Common myeloid progenitor, CD34-positive (primary cell): ENCODE data around the gene WDR83.

ENCODE experiments used
- CTCF ChIA-PET: fragments of 350-600 bp; sonication (Branson Sonifier 250); formaldehyde crosslinking; loops from one replicate; lab custom pipeline; 2021; ENCODE audit warnings: antibody characterized with exemption; lab: Charles Lee
- POLR2A ChIA-PET: fragments of 350-600 bp; sonication (Branson Sonifier 250); formaldehyde crosslinking; loops from one replicate; lab custom pipeline; 2021; ENCODE audit warnings: antibody characterized with exemption; lab: Charles Lee
- DNase-seq, 3 donors: peaks; one replicate each; pipeline versions ENCODE4 v3.0.0 to v3.0.0-alpha.2; 2013
- H3K27ac ChIP-seq, 2 experiments: 1 replicate in 1 of 2; 2 replicates in 1 of 2; pipeline ENCODE4 v1.7.0; 2013; ENCODE audit warnings: inconsistent platforms in 2 of 2, low read length in 2 of 2, mild to moderate bottlenecking in 2 of 2, low read depth in 1 of 2, moderate library complexity in 1 of 2; ENCODE audit not compliant: severe bottlenecking in 2 of 2, insufficient read depth in 1 of 2, poor library complexity in 1 of 2
- H3K27me3 ChIP-seq, 5 experiments: replicated peaks in 2 of 5; 1 replicate in 3 of 5; 2 replicates in 2 of 5; pipeline versions ENCODE4 v1.6.1 to v1.7.0; 2013; ENCODE audit warnings: low read length in 4 of 5, mild to moderate bottlenecking in 2 of 5, moderate library complexity in 2 of 5, inconsistent platforms in 1 of 5; ENCODE audit not compliant: insufficient read depth in 5 of 5, control insufficient read depth in 4 of 5
- H3K36me3 ChIP-seq, 4 experiments: 1 replicate in 2 of 4; 2 replicates in 2 of 4; pipeline versions ENCODE4 v1.6.1 to v1.7.0; 2013; ENCODE audit warnings: low read length in 3 of 4, control low read depth in 1 of 4, mild to moderate bottlenecking in 1 of 4; ENCODE audit not compliant: control insufficient read depth in 4 of 4, insufficient read depth in 4 of 4
- H3K4me1 ChIP-seq, 4 experiments: 1 replicate in 3 of 4; 2 replicates in 1 of 4; pipeline versions ENCODE4 v1.6.1 to v1.7.1; 2013; ENCODE audit warnings: low read length in 3 of 4, mild to moderate bottlenecking in 3 of 4, control low read depth in 1 of 4, inconsistent platforms in 1 of 4, moderate library complexity in 1 of 4; ENCODE audit not compliant: control insufficient read depth in 4 of 4, insufficient read depth in 4 of 4; ENCODE audit errors: control extremely low read depth in 1 of 4
- H3K4me3 ChIP-seq, 7 experiments: 1 replicate in 4 of 7; 2 replicates in 3 of 7; pipeline versions ENCODE4 v1.5.1 to v1.7.0; 2013; ENCODE audit warnings: mild to moderate bottlenecking in 7 of 7, low read length in 6 of 7, moderate library complexity in 6 of 7, inconsistent platforms in 2 of 7, low read depth in 2 of 7, control low read depth in 1 of 7; ENCODE audit not compliant: insufficient read depth in 4 of 7, control insufficient read depth in 1 of 7; ENCODE audit errors: extremely low read depth in 1 of 7
- H3K9me3 ChIP-seq, 5 experiments: 1 replicate in 4 of 5; 2 replicates in 1 of 5; pipeline versions ENCODE4 v1.6.1 to v1.7.1; 2013; ENCODE audit warnings: low read length in 4 of 5, mild to moderate bottlenecking in 2 of 5, inconsistent platforms in 1 of 5, low read depth in 1 of 5, moderate library complexity in 1 of 5; ENCODE audit not compliant: control insufficient read depth in 4 of 5, insufficient read depth in 2 of 5; ENCODE audit errors: control extremely low read depth in 1 of 5
- WGBS: methylation state at CpG from one replicate; pipeline ENCODE4 v1.1.5; 2013; ENCODE audit not compliant: insufficient coverage; 5-methylcytosine and 5-hydroxymethylcytosine counted together

The WDR83 gene

DNA sequence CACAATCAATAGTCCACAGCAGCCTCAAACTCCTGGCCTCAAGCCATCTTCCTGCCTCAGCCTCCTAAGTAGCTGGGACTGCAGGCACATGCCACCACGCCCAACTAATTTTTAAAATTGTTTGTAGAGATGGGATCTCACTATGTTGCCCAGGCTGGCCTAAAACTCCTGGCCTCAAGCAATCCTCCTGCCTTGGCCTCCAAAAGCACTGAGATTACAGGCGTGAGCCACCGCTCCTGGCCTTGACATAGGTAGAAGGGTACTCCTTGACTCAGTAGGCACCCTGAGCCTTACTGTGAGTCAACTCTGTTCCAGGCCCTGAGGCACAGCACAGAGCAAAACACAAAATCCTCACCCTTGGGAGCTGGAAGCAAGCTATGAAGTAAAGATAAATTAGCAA is 49.3 kb downstream of the WDR83 start:
- peaks cover 0 to 9% (median 9%) of the 10 kb centered on the region in 4 experiments for H3K4me1 ChIP-seq
- H3K27me3 ChIP-seq = no peaks in the 10 kb centered on the region
- no peak overlapping the region for H3K27ac ChIP-seq
- no peak overlapping the region for H3K4me3 ChIP-seq
- DNase-seq = no peak
- ChIA-PET POLR2A (interaction anchor here (0.6 kb wide), 1 partner anchor 31 kb away, joined by 4 read pairs; no protein-coding TSS in a partner anchor), CTCF (interaction anchor here (0.6 to 43.3 kb wide), 7 partner anchors 8 to 133 kb away, joined by 3 to 776 read pairs (median 4); partner anchors contain the start of genes BEST2 and HOOK2)
- no peaks in the 10 kb centered on the region for H3K9me3 ChIP-seq
- 100% methylated on average over 2 of the region's 3 CpGs for whole genome bisulfite sequencing
- peaks cover 14 to 69% (median 49%) of the 10 kb centered on the region in 4 experiments for H3K36me3 ChIP-seq

DNA sequence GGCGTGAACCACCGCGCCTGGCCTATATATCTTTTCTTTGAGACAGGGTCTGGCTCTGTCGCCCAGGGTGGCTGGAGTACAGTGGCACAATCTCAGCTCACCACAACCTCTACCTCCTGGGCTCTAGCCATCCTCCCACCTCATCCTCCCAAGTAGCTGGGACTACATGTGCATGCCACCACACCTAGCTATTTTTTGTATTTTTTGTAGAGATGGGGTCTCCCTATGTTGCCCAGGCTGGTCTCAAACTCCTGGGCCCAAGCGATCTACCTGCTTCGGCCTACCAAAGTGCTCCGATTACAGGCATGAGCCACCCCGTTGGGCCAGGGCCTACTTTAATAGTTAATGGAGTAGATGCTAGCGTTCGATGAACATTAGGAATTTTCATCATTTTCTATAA is 53.7 kb downstream of the WDR83 start:
- Histone ChIP-seq H3K4me1 (peaks cover 12 to 35% (median 33%) of the 10 kb centered on the region in 4 experiments), H3K4me3 (peak overlapping the region in 6 of 7 experiments; percentile 68 to 95 (median 77)), H3K9me3 (no peaks in the 10 kb centered on the region), H3K36me3 (peaks cover 10 to 34% (median 25%) of the 10 kb centered on the region in 4 experiments), H3K27me3 (no peaks in the 10 kb centered on the region), H3K27ac (peak overlapping the region in 1 of 2 experiments; percentile 92)
- DNase-seq = no peak
- POLR2A ChIA-PET = interaction anchor here (2.1 kb wide), 1 partner anchor 73 kb away, joined by 7 read pairs; no protein-coding TSS in a partner anchor
- 100% methylated on average over 5 of the region's 10 CpGs for WGBS
- CTCF ChIA-PET = interaction anchor here (1.0 to 43.3 kb wide), 6 partner anchors 11 to 76 kb away, joined by 3 to 776 read pairs (median 6); partner anchors contain the start of genes BEST2 and HOOK2

DNA sequence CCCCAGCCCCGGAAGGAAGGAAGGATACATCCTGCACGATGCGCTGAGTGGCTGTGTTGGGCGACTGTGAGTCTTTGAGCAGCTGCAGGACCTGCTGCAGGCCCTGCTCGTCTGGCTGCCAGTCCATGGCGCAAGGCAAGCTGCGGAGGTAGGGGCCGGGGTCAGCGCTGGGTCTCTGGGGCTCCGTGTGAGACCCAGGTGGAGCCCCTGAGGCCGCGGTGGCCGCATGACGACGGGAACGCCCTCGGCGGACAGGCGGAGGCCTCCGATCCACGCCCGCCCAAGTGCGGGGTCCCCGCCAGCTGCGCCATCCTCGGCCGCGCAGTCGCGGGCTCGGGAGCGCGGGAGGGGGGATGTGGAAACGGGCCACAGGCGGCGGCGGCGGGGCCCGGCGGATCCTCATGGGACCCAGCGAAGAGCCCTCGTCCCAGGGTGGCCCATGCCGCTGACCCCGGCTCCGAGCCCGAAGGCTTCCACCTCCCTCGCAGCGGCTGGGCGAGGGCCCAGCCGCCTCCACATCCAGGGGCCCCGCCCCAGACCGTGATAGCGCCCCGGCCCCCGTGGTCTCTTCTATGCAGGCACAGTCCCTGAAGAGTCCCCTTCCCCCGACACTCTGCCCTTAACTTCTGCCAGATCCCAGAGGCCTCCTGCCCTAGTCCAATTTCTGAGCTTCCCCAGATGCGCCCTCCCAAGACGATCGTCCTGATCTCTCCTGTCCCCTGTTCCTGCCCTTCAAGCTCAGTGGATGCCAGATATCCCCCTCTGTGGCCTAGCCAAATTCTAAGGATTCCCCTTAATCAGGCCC is 54.4 kb downstream of the WDR83 start:
- Histone ChIP-seq H3K27ac (peak overlapping the region; percentile 81 to 92), H3K4me3 (peak overlapping the region; percentile 67 to 95 (median 76)), H3K36me3 (peaks cover 9 to 27% (median 20%) of the 10 kb centered on the region in 4 experiments), H3K27me3 (no peaks in the 10 kb centered on the region), H3K4me1 (peaks cover 12 to 35% (median 33%) of the 10 kb centered on the region in 4 experiments), H3K9me3 (no peaks in the 10 kb centered on the region)
- ChIA-PET POLR2A (interaction anchor here (1.1 to 2.1 kb wide), 2 partner anchors 16 to 72 kb away, joined by 3 to 7 read pairs; partner anchors contain the start of gene GET3), CTCF (interaction anchor here (0.6 to 43.3 kb wide), 10 partner anchors 11 to 1244 kb away, joined by 3 to 776 read pairs (median 4); partner anchors contain the start of genes BEST2 and HOOK2)
- WGBS = 14% methylated on average over 54 of the region's 59 CpGs
- DNase-seq = peak in 1 of 3 donors; percentile 30

DNA sequence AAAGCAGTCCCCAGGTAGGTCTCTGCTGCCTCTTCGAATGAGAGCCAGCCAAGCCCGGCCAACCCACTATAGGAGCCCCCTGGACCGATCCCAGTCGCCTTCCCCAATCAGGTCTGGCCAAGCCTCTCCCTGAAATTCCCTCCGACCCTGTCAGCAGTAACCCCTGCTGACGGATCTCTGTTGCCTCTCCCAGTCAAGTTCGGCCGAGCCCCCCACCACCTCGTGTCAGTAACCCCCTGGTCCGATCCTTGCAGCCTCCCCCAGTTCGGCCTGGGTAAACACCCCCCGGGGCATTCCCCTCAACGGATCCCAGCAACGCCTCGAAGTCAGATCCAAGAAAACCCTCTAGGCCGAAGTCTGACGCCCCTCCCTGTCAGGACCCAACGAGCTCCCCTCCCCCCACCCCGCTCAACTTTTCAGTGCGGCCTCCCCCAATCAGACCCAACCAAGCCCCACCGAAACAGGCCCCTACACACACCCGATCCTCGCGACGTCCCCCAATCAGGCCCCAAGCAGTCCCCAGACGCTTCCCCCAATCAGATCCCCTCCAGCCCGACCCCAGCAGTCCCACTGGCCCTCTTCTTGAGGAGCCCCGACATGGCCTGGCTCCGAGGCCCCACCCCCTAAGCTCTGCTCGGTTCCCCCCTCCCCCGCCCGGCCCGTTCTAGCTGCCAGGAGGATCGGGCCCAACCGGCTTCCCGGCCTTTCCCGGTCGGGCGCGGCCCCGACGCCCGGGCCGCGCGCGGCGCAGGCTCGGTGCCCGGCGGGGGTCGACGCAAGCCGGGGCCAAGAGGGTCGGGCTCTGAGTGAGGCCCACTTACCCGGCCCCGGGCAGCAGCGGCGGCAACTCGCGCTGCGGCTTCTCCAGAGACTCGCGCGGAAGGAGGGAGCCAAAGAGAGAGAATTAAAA is 55.3 kb downstream of the WDR83 start:
- ChIA-PET CTCF (interaction anchor here (1.1 to 43.3 kb wide), 9 partner anchors 10 to 125 kb away, joined by 3 to 776 read pairs (median 6); partner anchors contain the start of genes BEST2 and HOOK2), POLR2A (interaction anchor here (1.0 to 2.4 kb wide), 6 partner anchors 10 to 71 kb away, joined by 3 to 16 read pairs (median 6); partner anchors contain the start of genes FBXW9, GET3 and TRIR)
- Histone ChIP-seq H3K27ac (peak overlapping the region; percentile 81 to 92), H3K4me3 (peak overlapping the region; percentile 67 to 95 (median 76)), H3K4me1 (peaks cover 12 to 35% (median 33%) of the 10 kb centered on the region in 4 experiments), H3K27me3 (no peaks in the 10 kb centered on the region), H3K36me3 (peaks cover 6 to 24% (median 14%) of the 10 kb centered on the region in 4 experiments), H3K9me3 (no peaks in the 10 kb centered on the region)
- 0% methylated on average over 15 of the region's 65 CpGs for whole genome bisulfite sequencing
- DNase-seq = peak; percentile 81 to 95 (median 92)

DNA sequence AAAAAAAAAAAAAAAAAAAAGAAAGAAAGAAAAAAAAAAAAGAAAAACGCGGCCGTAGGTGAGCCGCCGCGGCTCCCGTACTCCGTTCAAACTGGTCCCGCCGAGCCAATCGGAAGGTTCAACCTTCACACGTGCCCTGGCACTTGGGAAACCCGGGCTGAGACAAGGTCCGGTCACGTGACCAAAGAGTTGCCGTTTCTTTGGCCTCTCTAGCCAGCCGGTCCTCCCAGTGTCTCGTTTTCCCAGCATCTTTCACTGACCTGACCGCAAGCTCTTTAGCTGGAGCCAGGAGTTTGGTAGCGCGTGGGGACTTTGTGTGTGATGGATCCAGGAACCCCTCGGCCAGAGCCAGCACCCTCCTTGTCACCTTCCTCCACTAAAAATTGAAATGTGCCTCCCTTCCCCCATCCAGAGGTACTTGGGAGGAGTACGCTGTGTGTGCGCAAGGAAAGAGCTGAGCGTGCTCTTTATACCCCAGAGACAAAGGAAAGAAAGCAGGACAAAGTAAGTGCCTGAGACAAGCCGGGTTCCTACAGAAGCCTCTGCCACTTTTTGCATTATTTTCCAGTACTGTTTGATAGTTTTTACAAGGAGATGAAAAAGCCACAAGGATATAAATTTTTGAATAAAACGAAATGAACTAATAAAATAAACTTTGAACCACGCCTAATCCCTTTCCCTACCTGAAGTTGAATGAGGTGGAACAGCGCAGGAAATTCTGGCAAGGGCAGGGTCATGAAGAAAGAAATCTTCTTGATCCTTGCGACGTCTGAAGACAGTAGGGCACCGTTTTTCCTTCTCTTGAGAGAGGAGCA is 56.2 kb downstream of the WDR83 start:
- ChIA-PET POLR2A (interaction anchor here (1.0 to 2.4 kb wide), 7 partner anchors 9 to 70 kb away, joined by 3 to 16 read pairs (median 4); partner anchors contain the start of genes FBXW9, GET3 and TRIR), CTCF (interaction anchor here (1.3 to 43.3 kb wide), 7 partner anchors 9 to 125 kb away, joined by 3 to 776 read pairs (median 8); partner anchors contain the start of genes BEST2, HOOK2 and TRIR)
- Histone ChIP-seq H3K36me3 (peaks cover 6 to 26% (median 14%) of the 10 kb centered on the region in 4 experiments), H3K4me3 (peak overlapping the region; percentile 67 to 95 (median 78)), H3K27me3 (no peaks in the 10 kb centered on the region), H3K9me3 (no peaks in the 10 kb centered on the region), H3K27ac (peak overlapping the region; percentile 81 to 92), H3K4me1 (peaks cover 12 to 35% (median 33%) of the 10 kb centered on the region in 4 experiments)
- peak; percentile 99 for DNase-seq
- WGBS = under 1% methylated on average over 21 of the region's 32 CpGs
